Activated CD4-positive, alpha-beta T cell treated with anti-CD3 and anti-CD28 coated beads for 4 hours (primary cell): ENCODE measurements around the gene KCNMB1.

Experiments
- DNase-seq, 2 donors: peaks; one replicate each; pipeline ENCODE4 v3.0.0-alpha.2; 2020

Gene KCNMB1

GRCh38 chr5:170338291-170338690 is 50.9 kb downstream of the KCNMB1 start:
- no peak for DNase-seq

GRCh38 chr5:170337045-170337733 is 52.0 kb downstream of the KCNMB1 start:
- no peak for DNase-seq

DNA sequence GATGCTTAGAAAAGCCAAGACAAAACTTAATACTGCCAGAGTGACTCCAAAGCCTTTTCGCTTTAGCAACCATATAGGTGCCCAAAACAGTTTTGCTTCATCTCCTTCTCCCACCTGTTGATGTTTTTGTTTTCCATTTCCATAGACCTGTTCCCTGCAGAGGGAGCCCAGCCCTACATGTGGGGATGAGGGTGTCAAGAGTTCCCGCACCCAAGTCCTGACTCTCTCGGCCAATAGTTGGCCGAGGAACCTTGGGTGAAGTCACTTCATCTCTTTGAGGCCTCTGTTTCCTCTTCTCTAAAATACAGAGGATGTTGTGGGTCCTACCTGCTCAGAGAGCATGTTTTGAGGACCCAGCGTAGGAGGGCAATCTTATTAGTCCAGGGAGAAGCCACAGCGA is 53.1 kb downstream of the KCNMB1 start:
- DNase-seq, result no peak

DNA sequence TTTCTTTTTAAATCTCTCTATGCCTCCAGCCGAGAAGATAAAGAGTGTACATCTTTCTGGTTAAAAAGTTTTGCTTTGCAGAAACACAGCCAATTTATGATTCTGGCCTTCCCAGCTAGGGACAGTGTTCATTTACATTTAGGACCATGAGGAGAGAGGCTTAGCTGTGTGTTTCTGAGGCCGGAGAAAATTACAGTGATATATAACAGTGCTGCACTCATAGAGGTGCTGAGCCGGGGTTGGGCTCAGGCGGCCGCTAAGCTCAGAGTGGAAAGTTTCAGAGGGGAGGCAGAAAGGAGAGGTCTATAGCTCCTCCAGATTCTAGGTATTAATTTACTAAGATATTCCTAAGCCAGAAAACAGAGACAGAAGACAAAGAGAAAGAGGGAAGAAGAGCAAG is 54.5 kb downstream of the KCNMB1 start:
- peak; percentile 45 to 50 for DNase-seq

GRCh38 chr5:170333161-170333910 is 55.8 kb downstream of the KCNMB1 start:
- peak; percentile 77 to 81 for DNase-seq

DNA sequence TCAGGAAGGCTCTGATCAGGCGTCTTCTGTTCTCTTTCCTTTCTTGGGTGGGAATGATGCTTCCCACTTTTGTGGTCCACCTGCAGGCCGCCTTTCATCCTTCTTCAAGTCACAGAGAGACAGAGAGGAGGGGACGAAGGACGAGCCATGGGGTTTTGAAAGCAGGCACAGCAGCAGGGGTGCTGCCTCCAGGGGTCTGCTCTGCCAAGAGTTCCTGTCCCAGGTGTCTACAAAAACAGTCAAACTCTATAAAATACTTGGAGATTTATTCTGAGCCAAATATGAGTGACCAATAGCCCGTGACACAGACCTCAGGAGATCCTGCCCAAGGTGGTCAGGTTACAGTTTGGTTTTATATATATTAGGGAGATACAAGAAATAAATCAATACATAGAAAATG is 57.1 kb downstream of the KCNMB1 start:
- DNase-seq, result no peak

GRCh38 chr5:170330568-170331054 is 58.6 kb downstream of the KCNMB1 start:
- peak in 1 of 2 donors; percentile 32 for DNase-seq

DNA sequence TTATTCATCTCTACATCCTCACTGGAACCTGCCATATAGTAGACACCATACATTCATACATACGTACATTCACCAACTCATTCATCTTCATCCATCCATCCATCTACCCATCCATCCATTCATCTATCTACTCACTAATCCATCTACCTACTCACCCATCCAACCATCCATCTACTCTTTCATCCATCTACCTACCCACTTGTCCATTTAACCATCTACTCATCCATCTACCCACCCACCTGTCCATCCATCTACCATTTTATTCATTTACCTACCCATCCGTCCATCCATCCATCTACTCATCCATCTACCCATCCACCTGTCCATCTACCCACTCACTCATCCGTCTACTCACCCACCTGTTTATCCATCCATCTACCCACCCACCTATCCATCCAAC is 59.6 kb downstream of the KCNMB1 start:
- no peak for DNase-seq

DNA sequence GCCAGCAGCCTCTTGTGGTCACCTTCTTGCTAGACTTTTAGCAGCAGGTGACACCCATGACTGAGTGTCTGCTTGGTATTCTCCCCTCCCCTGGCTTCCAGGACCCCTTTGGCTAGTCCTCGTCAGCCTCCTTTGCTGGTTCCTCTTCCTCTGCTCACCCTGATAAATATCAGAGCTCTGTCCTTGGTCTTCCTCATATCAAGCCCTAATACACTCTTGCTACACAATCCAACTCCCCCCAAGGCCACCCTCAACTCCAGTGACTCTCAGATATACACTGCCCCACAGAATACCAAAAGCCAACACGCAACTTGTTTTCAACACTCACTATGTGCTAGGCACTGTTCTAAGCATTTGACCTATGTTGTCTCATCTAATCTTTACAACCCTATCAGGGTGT is 61.3 kb downstream of the KCNMB1 start:
- no peak for DNase-seq

DNA sequence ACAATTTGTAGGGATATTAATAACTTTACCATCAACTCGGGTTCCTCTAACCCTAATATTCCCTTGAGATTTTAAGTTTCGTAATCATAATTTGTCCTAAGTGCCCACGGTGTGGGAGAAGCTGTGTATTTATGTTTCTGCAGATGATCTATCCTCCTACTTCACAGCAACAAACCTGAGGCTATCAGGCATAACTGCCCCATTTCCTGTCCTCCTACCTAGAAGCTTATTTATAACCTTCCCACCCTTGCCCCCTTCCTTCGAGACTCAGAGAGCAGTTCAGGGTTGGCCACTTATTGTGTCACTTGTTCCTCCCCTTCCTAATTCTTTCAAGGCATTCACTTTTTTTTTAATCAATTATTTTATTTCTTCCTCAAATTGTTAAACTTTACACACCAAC is 62.0 kb downstream of the KCNMB1 start:
- no peak for DNase-seq
